Ovary (tissue), 9 donors: ENCODE measurements around the gene WHRN. TPM values are rescaled to one million over a fixed set of nuclear protein-coding genes. Genes with fewer than 3 reads are reported as not detected.
A peak's percentile ranks its signal among the peaks of the same experiment; 100 is the strongest.

Experiments
- DNase-seq, 5 donors: peaks; one replicate each; pipeline ENCODE4 v3.0.0-alpha.2; 2019 to 2020
- H3K27ac ChIP-seq, 2 donors: fragments of 200-600 bp; one replicate each; pipeline versions ENCODE4 v1.5.1 to v1.8.0; 2019 to 2022
- H3K27me3 ChIP-seq: fragments of 200-600 bp; one replicate; pipeline ENCODE4 v1.8.0; 2022
- H3K36me3 ChIP-seq: fragments of 200-600 bp; sonication (generic); one replicate; pipeline ENCODE4 v1.5.1; 2019
- H3K4me1 ChIP-seq: one replicate; pipeline ENCODE4 v1.8.1; 2013; ENCODE audit warnings: mild to moderate bottlenecking, moderate library complexity; ENCODE audit not compliant: insufficient read depth
- H3K4me3 ChIP-seq: fragments of 200-600 bp; sonication (generic); one replicate; pipeline ENCODE4 v1.5.1; 2017
- H3K9me3 ChIP-seq, 2 donors: fragments of 200-600 bp in 1 of 2; sonication (generic) in 1 of 2; one replicate each; pipeline versions ENCODE4 v1.5.1 to v1.8.1; 2013 to 2019; ENCODE audit warnings: mild to moderate bottlenecking in 1 of 2, moderate library complexity in 1 of 2
- EP300 ChIP-seq: sonication (generic); formaldehyde crosslinking; IDR thresholded peaks from one replicate; pipeline ENCODE4 v1.6.1; 2017; ENCODE audit warnings: antibody characterized with exemption
- POLR2A ChIP-seq: fragments of 450-650 bp; IDR thresholded peaks from one replicate; pipeline ENCODE4 v1.6.1; 2017; ENCODE audit warnings: antibody characterized with exemption, mild to moderate bottlenecking, moderate library complexity
- WGBS, 3 donors: extraction: QIAGEN DNeasy Blood & Tissue Kit in 1 of 3; methylation state at CpG; one replicate each; pipeline versions ENCODE4 v1.1.5 to v1.1.7; 2013 to 2017; 5-methylcytosine and 5-hydroxymethylcytosine counted together
- intact Hi-C, 4 donors: fragments of 100-400 bp; cut with DNase I; formaldehyde crosslinking; loops; one replicate each; pipeline versions ENCODE4 v1.11.0 to v1.15.1; 2022 to 2023
- polyA plus RNA-seq, 2 donors: library from polyadenylated mRNA; stranded (reverse); fragments of 200-250 nt in 1 of 2; fragments of 350-450 nt in 1 of 2; fragmentation: Illumina TruSeq in 1 of 2; extraction: RNeasy Lipid Tissue Mini Kit (QIAGEN cat#74804) in 1 of 2; gene quantifications; one replicate each; pipeline ENCODE4 v1.2.3, GENCODE V29; 2013 to 2014
- total RNA-seq, 7 donors: library from RNA; depleted of rRNA in 2 of 7; stranded (reverse); fragments of >200 nt in 2 of 7; fragmentation: NEBNext Ultra II Directional in 3 of 7; extraction: Animal tissue kit (Norgen Biotek cat#: 25700) in 3 of 7; gene quantifications; one replicate each; pipeline versions ENCODE4 v1.1.0 to v1.2.4, GENCODE V29; 2016 to 2023
- TF ChIP-seq, protein P1 (sequence below), 3 donors: fragments of 450-650 bp in 2 of 3; fragments of 200-600 bp in 1 of 3; IDR thresholded peaks; one replicate each; pipeline versions ENCODE4 v1.5.1 to v1.8.0; 2016 to 2022; ENCODE audit warnings: antibody characterized with exemption in 3 of 3, mild to moderate bottlenecking in 1 of 3
- donor health status: DM: no; HTN: no; CAD: no; lungs with moderate emphysema.
- donor health status: DM: no; HTN: no; CAD: no.
- donor health status: Bipolar disorder and iron deficiency.
- donor health status: DM: yes; HTN: yes; CAD: no.
- donor health status: DM: no; HTN: no; CAD: no.
- donor health status: DM: yes; HTN: yes; CAD: no.

WHRN gene
- total and polyA plus RNA-seq, 9 donors = 1.7 to 28.5 (median 20.3) TPM

- Histone ChIP-seq H3K9me3 (no peaks in the 10 kb centered on the region), H3K4me3 (no peak overlapping the region), H3K36me3 (no peaks in the 10 kb centered on the region), H3K27me3 (no peaks in the 10 kb centered on the region), H3K27ac (no peak overlapping the region), H3K4me1 (no peaks in the 10 kb centered on the region)
- intact Hi-C loops = loop anchor here in 2 of 4 donors (5.0 to 10.0 kb wide), 3 partner anchors 222 to 582 kb away; partner anchors contain the start of gene TEX53 (in 2 of the 2)
- no peak for DNase-seq
- WGBS, 3 donors = 79 to 83% (median 80%) methylated on average over 6 of the region's 6 CpGs
- TF ChIP-seq, protein P1, sequence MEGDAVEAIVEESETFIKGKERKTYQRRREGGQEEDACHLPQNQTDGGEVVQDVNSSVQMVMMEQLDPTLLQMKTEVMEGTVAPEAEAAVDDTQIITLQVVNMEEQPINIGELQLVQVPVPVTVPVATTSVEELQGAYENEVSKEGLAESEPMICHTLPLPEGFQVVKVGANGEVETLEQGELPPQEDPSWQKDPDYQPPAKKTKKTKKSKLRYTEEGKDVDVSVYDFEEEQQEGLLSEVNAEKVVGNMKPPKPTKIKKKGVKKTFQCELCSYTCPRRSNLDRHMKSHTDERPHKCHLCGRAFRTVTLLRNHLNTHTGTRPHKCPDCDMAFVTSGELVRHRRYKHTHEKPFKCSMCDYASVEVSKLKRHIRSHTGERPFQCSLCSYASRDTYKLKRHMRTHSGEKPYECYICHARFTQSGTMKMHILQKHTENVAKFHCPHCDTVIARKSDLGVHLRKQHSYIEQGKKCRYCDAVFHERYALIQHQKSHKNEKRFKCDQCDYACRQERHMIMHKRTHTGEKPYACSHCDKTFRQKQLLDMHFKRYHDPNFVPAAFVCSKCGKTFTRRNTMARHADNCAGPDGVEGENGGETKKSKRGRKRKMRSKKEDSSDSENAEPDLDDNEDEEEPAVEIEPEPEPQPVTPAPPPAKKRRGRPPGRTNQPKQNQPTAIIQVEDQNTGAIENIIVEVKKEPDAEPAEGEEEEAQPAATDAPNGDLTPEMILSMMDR (IDR thresholded peaks at IDR 0.05) = no peak
- TF ChIP-seq POLR2A (no peak), EP300 (no peak)
These were observed 72.8 kb downstream of the WHRN start for GRCh38 chr9:114432323-114433067.

DNA sequence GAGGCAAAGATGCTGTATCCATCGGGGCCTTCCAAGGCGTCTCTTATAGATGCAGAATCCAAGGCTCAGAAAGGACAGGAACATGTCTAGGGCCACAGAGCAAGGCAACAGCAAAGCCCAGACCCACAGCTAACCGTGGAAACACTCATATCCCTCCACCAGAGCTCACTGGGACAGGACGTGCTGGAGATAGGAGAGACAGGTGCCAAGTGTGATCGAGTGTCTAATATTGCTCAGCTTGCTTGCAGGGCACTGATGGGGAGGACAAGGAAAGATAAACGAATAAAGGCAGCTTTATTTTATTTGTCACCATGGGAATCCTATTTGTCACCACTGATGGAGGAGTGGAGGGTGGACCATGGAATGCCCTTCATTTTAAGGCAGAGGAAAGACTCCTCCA is 73.5 kb downstream of the WHRN start:
- no peak overlapping the region for H3K27ac ChIP-seq
- no peak overlapping the region for H3K4me3 ChIP-seq
- intact Hi-C loops = loop anchor here in 2 of 4 donors (5.0 to 10.0 kb wide), 3 partner anchors 223 to 583 kb away; partner anchors contain the start of gene TEX53 (in 2 of the 2)
- no peak for DNase-seq
- TF ChIP-seq, protein P1 (IDR thresholded peaks at IDR 0.05) = no peak
- TF ChIP-seq POLR2A = no peak
- no peak for TF ChIP-seq EP300
- no peaks in the 10 kb centered on the region for H3K36me3 ChIP-seq
- H3K4me1 ChIP-seq = no peaks in the 10 kb centered on the region
- H3K9me3 ChIP-seq = no peaks in the 10 kb centered on the region
- no peaks in the 10 kb centered on the region for H3K27me3 ChIP-seq
- 85 to 87% (median 86%) methylated on average over 6 of the region's 6 CpGs for WGBS, 3 donors

DNA sequence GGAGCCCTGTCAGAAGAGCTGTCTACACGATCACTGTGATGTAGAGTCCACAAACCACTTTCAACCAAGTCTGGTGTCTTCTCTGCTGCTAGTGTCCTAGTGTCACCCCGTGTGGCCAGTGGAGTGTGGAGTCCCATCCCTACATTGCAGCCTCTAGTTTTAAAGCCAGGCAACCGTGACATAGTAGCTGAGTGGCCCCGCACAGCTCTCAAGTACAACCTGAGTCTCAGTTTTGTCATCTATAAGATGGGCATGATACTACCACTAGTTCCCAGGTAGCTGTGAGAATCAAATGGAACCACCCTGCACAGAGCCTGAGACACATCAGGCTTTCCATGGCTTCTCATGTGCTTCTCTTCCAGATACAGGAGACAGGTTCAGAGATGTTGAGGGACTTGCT is 74.3 kb downstream of the WHRN start:
- Histone ChIP-seq H3K4me1 (no peaks in the 10 kb centered on the region), H3K27me3 (no peaks in the 10 kb centered on the region), H3K36me3 (no peaks in the 10 kb centered on the region), H3K4me3 (no peak overlapping the region), H3K9me3 (no peaks in the 10 kb centered on the region), H3K27ac (no peak overlapping the region)
- peak in 1 of 5 donors; percentile 7 for DNase-seq
- TF ChIP-seq, protein P1 (IDR thresholded peaks at IDR 0.05) = no peak
- WGBS, 3 donors = 85 to 92% (median 91%) methylated on average over 4 of the region's 4 CpGs
- intact Hi-C loops = loop anchor here in 2 of 4 donors (5.0 to 10.0 kb wide), 3 partner anchors 224 to 584 kb away; partner anchors contain the start of gene TEX53 (in 2 of the 2)

DNA sequence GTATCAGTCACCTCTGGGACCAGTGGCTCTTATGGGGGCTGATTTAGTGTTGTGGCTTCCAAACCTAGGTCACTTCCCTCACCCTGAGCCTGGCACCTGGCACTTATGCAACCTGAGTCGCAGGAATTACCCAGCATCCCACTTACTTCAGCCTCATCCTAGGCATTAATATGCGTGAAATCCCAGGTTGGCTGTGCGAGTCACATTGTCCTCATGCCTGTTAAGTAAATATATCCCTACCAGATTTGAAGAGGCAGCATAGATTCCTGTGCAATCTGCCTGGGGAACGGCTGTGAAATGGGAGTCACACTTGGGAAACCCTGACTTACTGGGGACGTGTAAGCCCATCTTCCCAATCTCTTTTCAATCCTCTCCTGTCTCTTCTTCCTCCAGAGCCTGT is 74.8 kb downstream of the WHRN start:
- Histone ChIP-seq H3K9me3 (no peaks in the 10 kb centered on the region), H3K27ac (no peak overlapping the region), H3K36me3 (no peaks in the 10 kb centered on the region), H3K27me3 (no peaks in the 10 kb centered on the region), H3K4me3 (no peak overlapping the region), H3K4me1 (no peaks in the 10 kb centered on the region)
- intact Hi-C loops = loop anchor here in 2 of 4 donors (5.0 to 10.0 kb wide), 3 partner anchors 224 to 584 kb away; partner anchors contain the start of gene TEX53 (in 2 of the 2)
- DNase-seq = peak in 1 of 5 donors; percentile 1
- TF ChIP-seq, protein P1 (IDR thresholded peaks at IDR 0.05) = no peak
- 86 to 96% (median 93%) methylated on average over 5 of the region's 5 CpGs for WGBS, 3 donors
